Activated naive CD4-positive, alpha-beta T cell treated with Interleukin-2 at 50 U/mL for 16 hours (primary cell): Measurements from ENCODE around the gene ZNF391.
"Not testable (repeated sequence)": the region's sequence is repeated elsewhere in the genome, so short reads cannot be mapped to it uniquely, and the experiment has no call there.

ENCODE experiments used
- DNase-seq: peaks from one replicate; pipeline ENCODE4 v3.0.0-alpha.2; 2020

Gene ZNF391

GRCh38 chr6:27388293-27389197 is at the start of gene ZNF391:
Gene ZNF391 (plus strand): TSS chr6:27388759. CDS start chr6:27400371, 11,612 bp downstream.
- peak; percentile 78 for DNase-seq

- DNase-seq: no peak
These were observed 35.7 kb upstream of the ZNF391 start for GRCh38 chr6:27352850-27353249.

- DNase-seq: no peak
These were observed 29.8 kb upstream of the ZNF391 start for GRCh38 chr6:27358786-27359185.

GRCh38 chr6:27359231-27359630 is 29.3 kb upstream of the ZNF391 start:
- DNase-seq: no peak

GRCh38 chr6:27368202-27368601 is 20.4 kb upstream of the ZNF391 start:
- no peak for DNase-seq

GRCh38 chr6:27370391-27370790 is 18.2 kb upstream of the ZNF391 start:
- DNase-seq: no peak

- DNase-seq: peak; percentile 78
These were observed 13.5 kb upstream of the ZNF391 start for GRCh38 chr6:27374824-27375612.

GRCh38 chr6:27375613-27376079 is 12.9 kb upstream of the ZNF391 start:
- DNase-seq: no peak

- DNase-seq: not testable (repeated sequence)
These were observed 10.2 kb upstream of the ZNF391 start for GRCh38 chr6:27378406-27378805.

- not testable (repeated sequence) for DNase-seq
These were observed 7.6 kb upstream of the ZNF391 start for GRCh38 chr6:27381001-27381400.

- no peak for DNase-seq
These were observed 5.5 kb upstream of the ZNF391 start for GRCh38 chr6:27383011-27383410.

GRCh38 chr6:27383481-27383880 is 5.1 kb upstream of the ZNF391 start:
- no peak for DNase-seq

- DNase-seq: no peak
These were observed 4.1 kb downstream of the ZNF391 start for GRCh38 chr6:27392623-27393022.

- no peak for DNase-seq
These were observed 5.5 kb downstream of the ZNF391 start for GRCh38 chr6:27394073-27394472.

- no peak for DNase-seq
These were observed 12.5 kb downstream of the ZNF391 start for GRCh38 chr6:27400877-27401642.

GRCh38 chr6:27406085-27406484 is 17.5 kb downstream of the ZNF391 start:
- DNase-seq: no peak

- no peak for DNase-seq
These were observed 18.7 kb downstream of the ZNF391 start for GRCh38 chr6:27407153-27407814.

GRCh38 chr6:27414300-27414699 is 25.7 kb downstream of the ZNF391 start:
- no peak for DNase-seq

- no peak for DNase-seq
These were observed 26.4 kb downstream of the ZNF391 start for GRCh38 chr6:27414996-27415395.

- DNase-seq: no peak
These were observed 27.3 kb downstream of the ZNF391 start for GRCh38 chr6:27415898-27416297.

GRCh38 chr6:27419363-27419762 is 30.8 kb downstream of the ZNF391 start:
- DNase-seq: no peak

- no peak for DNase-seq
These were observed 34.2 kb downstream of the ZNF391 start for GRCh38 chr6:27422651-27423332.
